Gastroesophageal sphincter (tissue), 3 donors: ENCODE results near the gene MYO1H.

Source experiments
- CTCF ChIP-seq, 4 experiments: fragments of 200-600 bp in 2 of 4; fragments of 450-650 bp in 2 of 4; sonication (generic) in 1 of 4; IDR thresholded peaks; one replicate each; pipeline ENCODE4 v1.5.1; 2017 to 2019; ENCODE audit warnings: antibody characterized with exemption in 4 of 4, mild to moderate bottlenecking in 2 of 4, moderate library complexity in 2 of 4
- POLR2A ChIP-seq, 2 donors: fragments of 450-650 bp; IDR thresholded peaks; one replicate each; pipeline ENCODE4 v1.6.1; 2017; ENCODE audit warnings: antibody characterized with exemption in 2 of 2, mild to moderate bottlenecking in 2 of 2, moderate library complexity in 1 of 2

DNA sequence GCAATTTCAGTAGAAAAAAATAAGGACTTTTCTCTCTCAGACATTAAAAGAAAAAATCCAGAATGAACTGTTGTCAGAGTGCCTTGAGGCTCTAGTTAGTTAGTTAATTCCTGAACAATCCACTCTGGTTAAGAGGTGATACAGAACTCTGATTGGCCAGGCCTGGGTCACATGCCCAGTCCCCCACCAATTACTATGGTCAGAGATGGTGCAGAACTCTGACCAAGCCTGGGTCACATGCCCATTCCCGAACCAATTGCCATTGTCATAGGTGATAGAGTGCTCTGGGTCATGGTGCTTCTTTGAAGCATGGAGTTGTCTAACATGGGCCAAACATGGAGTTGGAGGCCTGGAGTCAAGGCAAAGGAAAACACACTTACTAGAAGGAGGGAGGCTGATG lies 11.1 kb upstream of the MYO1H start:
- TF ChIP-seq CTCF (IDR thresholded peaks at IDR 0.05), result no peak
- TF ChIP-seq POLR2A (IDR thresholded peaks at IDR 0.05), result no peak
